ENCODE data around the gene TOX3.

TOX3 gene

GRCh38 chr16:52393448-52393847 lies 153.5 kb downstream of the TOX3 start (continued):
- TF ChIP-seq TSHZ2 (CRISPR knock-in tag; IDR thresholded peaks at IDR 0.05) (no peak), TCF4 (CRISPR knock-in tag; IDR thresholded peaks at IDR 0.05; ENCODE audit: borderline replicate concordance) (no peak), POU6F1 (CRISPR knock-in tag; IDR thresholded peaks at IDR 0.05; ENCODE audit: borderline replicate concordance, low read depth) (no peak), ZNF70 (CRISPR knock-in tag; IDR thresholded peaks at IDR 0.05) (no peak), RARB (CRISPR knock-in tag; IDR thresholded peaks at IDR 0.05) (no peak), ZC3H10 (CRISPR knock-in tag; IDR thresholded peaks at IDR 0.05) (no peak)

- ATAC-seq = no peak
- TF ChIP-seq ZNF8 (CRISPR knock-in tag; IDR thresholded peaks at IDR 0.05) = no peak
- no peak for TF ChIP-seq CREB5 (CRISPR knock-in tag; IDR thresholded peaks at IDR 0.05; ENCODE audit: low read depth)
- TF ChIP-seq TOX (CRISPR knock-in tag; IDR thresholded peaks at IDR 0.05; ENCODE audit: borderline replicate concordance) = no peak
- TF ChIP-seq ARNTL (CRISPR knock-in tag; IDR thresholded peaks at IDR 0.05; ENCODE audit: borderline replicate concordance, low read depth) = no peak
- TF ChIP-seq PATZ1 (CRISPR knock-in tag; IDR thresholded peaks at IDR 0.05; ENCODE audit: borderline replicate concordance) = no peak
- no peak for TF ChIP-seq ZFP30 (CRISPR knock-in tag; IDR thresholded peaks at IDR 0.05)
- no peak for TF ChIP-seq CSRNP3 (CRISPR knock-in tag; IDR thresholded peaks at IDR 0.05)
- no peak for TF ChIP-seq ZNF565 (CRISPR knock-in tag; conservative IDR thresholded peaks at IDR 0.05; ENCODE audit: low read depth)
- no peak for TF ChIP-seq GLIS3 (CRISPR knock-in tag; IDR thresholded peaks at IDR 0.05)
- TF ChIP-seq POU6F1 (CRISPR knock-in tag; IDR thresholded peaks at IDR 0.05; ENCODE audit: borderline replicate concordance, low read depth) = no peak
- no peak for TF ChIP-seq ZFP3 (CRISPR knock-in tag; IDR thresholded peaks at IDR 0.05)
- TF ChIP-seq SNAI2 (CRISPR knock-in tag; IDR thresholded peaks at IDR 0.05) = no peak
- TF ChIP-seq ESRRG (CRISPR knock-in tag; IDR thresholded peaks at IDR 0.05) = no peak
- TF ChIP-seq ZC3H10 (CRISPR knock-in tag; IDR thresholded peaks at IDR 0.05) = no peak
- no peak for TF ChIP-seq CSDC2 (CRISPR knock-in tag; IDR thresholded peaks at IDR 0.05)
- TF ChIP-seq TSHZ2 (CRISPR knock-in tag; IDR thresholded peaks at IDR 0.05) = no peak
- TF ChIP-seq PPARA (CRISPR knock-in tag; IDR thresholded peaks at IDR 0.05; ENCODE audit: borderline replicate concordance) = no peak
- TF ChIP-seq RARB (CRISPR knock-in tag; IDR thresholded peaks at IDR 0.05) = no peak
- no peak for TF ChIP-seq ISL1 (CRISPR knock-in tag; IDR thresholded peaks at IDR 0.05)
- no peak for TF ChIP-seq TCF4 (CRISPR knock-in tag; IDR thresholded peaks at IDR 0.05; ENCODE audit: borderline replicate concordance)
These were observed 157.9 kb downstream of the TOX3 start for GRCh38 chr16:52389045-52389444.
